ENCODE results near the gene CHD2. TPM values are rescaled to one million over a fixed set of nuclear protein-coding genes. Genes with fewer than 3 reads are reported as not detected.

The CHD2 gene
- total and polyA plus RNA-seq, 2 donors (not counting 3 experiments of a cell fraction or from before 2014, with no cell fraction given): 53.8 to 97.9 TPM

DNA sequence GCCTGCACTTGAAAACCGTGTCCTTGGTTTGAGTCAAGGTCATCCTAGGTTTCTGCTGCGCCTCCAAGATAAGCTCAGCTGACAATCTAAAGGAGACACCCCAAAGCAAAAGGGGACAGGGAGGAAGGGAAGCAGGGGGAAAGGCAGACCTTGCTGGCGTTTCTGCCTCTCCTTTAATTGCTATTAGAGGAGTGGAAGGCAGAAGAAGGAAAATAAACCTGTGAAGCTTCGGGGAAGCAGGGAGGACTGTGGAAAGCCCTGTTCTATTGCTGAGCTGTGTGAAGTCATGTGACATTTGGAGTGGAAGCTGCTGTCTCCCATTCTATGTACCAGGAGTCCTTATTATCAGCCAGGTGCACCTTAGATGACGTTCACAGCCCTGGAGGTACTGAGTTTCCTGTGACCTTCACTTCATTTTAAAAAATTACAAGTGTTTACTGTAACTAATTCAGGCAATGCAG lies 21.5 kb upstream of the CHD2 start:
- no peak for DNase-seq (ENCODE audit: low read depth, low spot score)
- dilution Hi-C loops (cut with MboI; ENCODE audit: extremely low pct_ligation_motif_present, low sequenced_read_pairs): no loop called here

More for the DNA sequence above, 21.5 kb upstream of the CHD2 start:
- Histone ChIP-seq H3K27me3 (ENCODE audit: control insufficient read depth in 2 of 2, insufficient read depth in 2 of 2, low read length in 2 of 2) (peaks cover 25 to 32% of the 10 kb centered on the region in 2 experiments), H2AFZ (ENCODE audit: low read depth, low read length) (no peak overlapping the region), H3K79me2 (ENCODE audit: control insufficient read depth, insufficient read depth, low read length) (peaks cover 10% of the 10 kb centered on the region), H3K4me1 (ENCODE audit: control insufficient read depth, extremely low read depth, insufficient read depth, low read length) (peaks cover 6% of the 10 kb centered on the region), H3K4me3 (replicated peaks in 1 of 3; ENCODE audit: insufficient read depth in 1 of 3, low read depth in 1 of 3, low read length in 3 of 3) (no peak overlapping the region), H4K20me1 (replicated peaks; ENCODE audit: control insufficient read depth, extremely low read depth, insufficient read depth, low read length) (no peaks in the 10 kb centered on the region), H3K9me3 (replicated peaks; ENCODE audit: control insufficient read depth, insufficient read depth, low read length) (no peaks in the 10 kb centered on the region), H3K9ac (replicated peaks; ENCODE audit: extremely low read depth, insufficient read depth, low read length) (no peak overlapping the region), H3K27ac (ENCODE audit: insufficient read depth, low read depth, low read length) (no peak overlapping the region), H3K4me2 (ENCODE audit: insufficient read depth, low read length) (no peak overlapping the region), H3K36me3 (ENCODE audit: control insufficient read depth in 2 of 2, extremely low read depth in 1 of 2, insufficient read depth in 2 of 2, low read length in 2 of 2) (no peaks in the 10 kb centered on the region), H3K9me1 (replicated peaks; ENCODE audit: control insufficient read depth, extremely low read depth, insufficient read depth, low read length) (no peaks in the 10 kb centered on the region)
- no peak for FAIRE-seq
- BruUV-seq (replicated peaks): no TSS peak
- CTCF ChIA-PET: interaction anchor here (0.7 to 1.8 kb wide), 5 partner anchors 9 to 81 kb away, joined by 3 to 5 read pairs (median 4); no protein-coding TSS in a partner anchor
- no peak for TF ChIP-seq JUN (IDR thresholded peaks at IDR 0.05; ENCODE audit: borderline replicate concordance, insufficient read depth, insufficient read length, low read depth)
- TF ChIP-seq, protein P1, sequence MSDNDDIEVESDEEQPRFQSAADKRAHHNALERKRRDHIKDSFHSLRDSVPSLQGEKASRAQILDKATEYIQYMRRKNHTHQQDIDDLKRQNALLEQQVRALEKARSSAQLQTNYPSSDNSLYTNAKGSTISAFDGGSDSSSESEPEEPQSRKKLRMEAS (IDR thresholded peaks at IDR 0.05; ENCODE audit: insufficient read depth, insufficient read length): no peak
- no peak for TF ChIP-seq MYC (IDR thresholded peaks at IDR 0.05; ENCODE audit: low read depth, low read length)
- TF ChIP-seq FOS (IDR thresholded peaks at IDR 0.05; ENCODE audit: borderline replicate concordance, insufficient read depth, low read length): no peak
- TF ChIP-seq GATA2 (IDR thresholded peaks at IDR 0.05; ENCODE audit: insufficient read depth, insufficient read length, low read depth, low read length): no peak
- no peak for TF ChIP-seq POLR2AphosphoS5 (IDR thresholded peaks at IDR 0.05; ENCODE audit: insufficient read depth, low read depth, low read length)
- TF ChIP-seq, protein P2, sequence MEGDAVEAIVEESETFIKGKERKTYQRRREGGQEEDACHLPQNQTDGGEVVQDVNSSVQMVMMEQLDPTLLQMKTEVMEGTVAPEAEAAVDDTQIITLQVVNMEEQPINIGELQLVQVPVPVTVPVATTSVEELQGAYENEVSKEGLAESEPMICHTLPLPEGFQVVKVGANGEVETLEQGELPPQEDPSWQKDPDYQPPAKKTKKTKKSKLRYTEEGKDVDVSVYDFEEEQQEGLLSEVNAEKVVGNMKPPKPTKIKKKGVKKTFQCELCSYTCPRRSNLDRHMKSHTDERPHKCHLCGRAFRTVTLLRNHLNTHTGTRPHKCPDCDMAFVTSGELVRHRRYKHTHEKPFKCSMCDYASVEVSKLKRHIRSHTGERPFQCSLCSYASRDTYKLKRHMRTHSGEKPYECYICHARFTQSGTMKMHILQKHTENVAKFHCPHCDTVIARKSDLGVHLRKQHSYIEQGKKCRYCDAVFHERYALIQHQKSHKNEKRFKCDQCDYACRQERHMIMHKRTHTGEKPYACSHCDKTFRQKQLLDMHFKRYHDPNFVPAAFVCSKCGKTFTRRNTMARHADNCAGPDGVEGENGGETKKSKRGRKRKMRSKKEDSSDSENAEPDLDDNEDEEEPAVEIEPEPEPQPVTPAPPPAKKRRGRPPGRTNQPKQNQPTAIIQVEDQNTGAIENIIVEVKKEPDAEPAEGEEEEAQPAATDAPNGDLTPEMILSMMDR (IDR thresholded peaks at IDR 0.05; ENCODE audit: extremely low read depth in 1 of 2, insufficient read depth in 1 of 2, low read depth in 1 of 2, low read length in 2 of 2): no peak
- TF ChIP-seq POLR2A (IDR thresholded peaks at IDR 0.05; ENCODE audit: low read depth, low read length): no peak
- no peak for TF ChIP-seq EZH2 (IDR thresholded peaks at IDR 0.05; ENCODE audit: borderline replicate concordance, low read depth, low read length, severe bottlenecking)
- intact Hi-C loops (cut with micrococcal nuclease): no loop called here
- POLR2A ChIA-PET: no interaction called here
